Glutamatergic neuron (in vitro differentiated cells): Measurements from ENCODE around the gene FRRS1. TPM values are rescaled to one million over a fixed set of nuclear protein-coding genes. Genes with fewer than 3 reads are reported as not detected.

Experiments
- DNase-seq: peaks from one replicate; pipeline ENCODE4 v3.0.0; 2022
- H3K27ac Mint-ChIP-seq: one replicate; pipeline ENCODE4 v1.8.0; 2020; ENCODE audit warnings: mild to moderate bottlenecking, mixed read lengths, inconsistent platforms; ENCODE audit not compliant: unreplicated experiment
- H3K27me3 Mint-ChIP-seq: one replicate; pipeline ENCODE4 v1.8.0; 2020; ENCODE audit warnings: mild to moderate bottlenecking, moderate library complexity, mixed read lengths, inconsistent platforms; ENCODE audit not compliant: unreplicated experiment
- H3K36me3 Mint-ChIP-seq: one replicate; pipeline ENCODE4 v1.8.0; 2020; ENCODE audit warnings: mild to moderate bottlenecking, mixed read lengths, inconsistent platforms; ENCODE audit not compliant: unreplicated experiment
- H3K4me1 Mint-ChIP-seq: one replicate; pipeline ENCODE4 v1.8.0; 2020; ENCODE audit warnings: mild to moderate bottlenecking, low read depth, mixed read lengths, inconsistent platforms; ENCODE audit not compliant: unreplicated experiment
- H3K4me3 Mint-ChIP-seq: one replicate; pipeline ENCODE4 v1.8.0; 2020; ENCODE audit warnings: mild to moderate bottlenecking, mixed read lengths, inconsistent platforms; ENCODE audit not compliant: unreplicated experiment
- H3K9me3 Mint-ChIP-seq: one replicate; pipeline ENCODE4 v1.8.0; 2020; ENCODE audit warnings: mild to moderate bottlenecking, moderate library complexity, mixed read lengths, inconsistent platforms; ENCODE audit not compliant: unreplicated experiment
- total RNA-seq: library from RNA; stranded (reverse); fragmentation: NEBNext Ultra II Directional; extraction: Animal tissue kit (Norgen Biotek cat#: 25700); gene quantifications from one replicate; pipeline ENCODE4 v1.2.1, GENCODE V29; 2021; ENCODE audit not compliant: unreplicated experiment
- TF ChIP-seq, protein P1 (sequence below): fragments of 200-600 bp; sonication (generic); IDR thresholded peaks from one replicate; pipeline ENCODE4 v1.5.0; 2021; ENCODE audit not compliant: partially characterized antibody, unreplicated experiment

Gene FRRS1
- total RNA-seq, 1 donor from 2014 or later = 1.3 TPM

DNA sequence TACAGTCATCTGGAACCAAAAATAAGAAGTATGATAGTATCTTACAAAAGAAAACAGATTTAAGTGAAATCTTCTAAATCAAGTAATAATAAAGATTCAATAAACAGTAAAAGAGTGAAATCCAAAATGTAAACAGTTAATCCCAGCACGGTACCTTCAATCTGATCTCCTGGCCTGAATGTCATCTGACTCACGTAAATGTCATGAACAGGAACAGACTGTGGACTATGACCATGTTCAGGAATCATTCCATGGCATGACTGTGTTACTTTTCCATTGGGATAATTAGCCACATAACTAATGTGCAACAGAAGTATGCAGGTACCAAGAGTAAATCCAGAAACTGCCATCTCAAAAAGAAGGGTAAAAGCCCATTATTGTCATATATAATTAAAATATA lies 18.0 kb downstream of the FRRS1 start:
- no peaks in the 10 kb centered on the region for H3K36me3 Mint-ChIP-seq
- H3K27me3 Mint-ChIP-seq = no peaks in the 10 kb centered on the region
- no peaks in the 10 kb centered on the region for H3K4me1 Mint-ChIP-seq
- H3K4me3 Mint-ChIP-seq = no peak overlapping the region
- TF ChIP-seq, protein P1, sequence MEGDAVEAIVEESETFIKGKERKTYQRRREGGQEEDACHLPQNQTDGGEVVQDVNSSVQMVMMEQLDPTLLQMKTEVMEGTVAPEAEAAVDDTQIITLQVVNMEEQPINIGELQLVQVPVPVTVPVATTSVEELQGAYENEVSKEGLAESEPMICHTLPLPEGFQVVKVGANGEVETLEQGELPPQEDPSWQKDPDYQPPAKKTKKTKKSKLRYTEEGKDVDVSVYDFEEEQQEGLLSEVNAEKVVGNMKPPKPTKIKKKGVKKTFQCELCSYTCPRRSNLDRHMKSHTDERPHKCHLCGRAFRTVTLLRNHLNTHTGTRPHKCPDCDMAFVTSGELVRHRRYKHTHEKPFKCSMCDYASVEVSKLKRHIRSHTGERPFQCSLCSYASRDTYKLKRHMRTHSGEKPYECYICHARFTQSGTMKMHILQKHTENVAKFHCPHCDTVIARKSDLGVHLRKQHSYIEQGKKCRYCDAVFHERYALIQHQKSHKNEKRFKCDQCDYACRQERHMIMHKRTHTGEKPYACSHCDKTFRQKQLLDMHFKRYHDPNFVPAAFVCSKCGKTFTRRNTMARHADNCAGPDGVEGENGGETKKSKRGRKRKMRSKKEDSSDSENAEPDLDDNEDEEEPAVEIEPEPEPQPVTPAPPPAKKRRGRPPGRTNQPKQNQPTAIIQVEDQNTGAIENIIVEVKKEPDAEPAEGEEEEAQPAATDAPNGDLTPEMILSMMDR = no peak
- H3K9me3 Mint-ChIP-seq = no peaks in the 10 kb centered on the region
- no peak overlapping the region for H3K27ac Mint-ChIP-seq
- DNase-seq = no peak

GRCh38 chr1:99745684-99746083 lies 20.8 kb downstream of the FRRS1 start:
- TF ChIP-seq, protein P1 = no peak
- Mint-ChIP-seq H3K4me1 (no peaks in the 10 kb centered on the region), H3K27me3 (no peaks in the 10 kb centered on the region), H3K27ac (no peak overlapping the region), H3K36me3 (no peaks in the 10 kb centered on the region), H3K4me3 (no peak overlapping the region), H3K9me3 (no peaks in the 10 kb centered on the region)
- no peak for DNase-seq

DNA sequence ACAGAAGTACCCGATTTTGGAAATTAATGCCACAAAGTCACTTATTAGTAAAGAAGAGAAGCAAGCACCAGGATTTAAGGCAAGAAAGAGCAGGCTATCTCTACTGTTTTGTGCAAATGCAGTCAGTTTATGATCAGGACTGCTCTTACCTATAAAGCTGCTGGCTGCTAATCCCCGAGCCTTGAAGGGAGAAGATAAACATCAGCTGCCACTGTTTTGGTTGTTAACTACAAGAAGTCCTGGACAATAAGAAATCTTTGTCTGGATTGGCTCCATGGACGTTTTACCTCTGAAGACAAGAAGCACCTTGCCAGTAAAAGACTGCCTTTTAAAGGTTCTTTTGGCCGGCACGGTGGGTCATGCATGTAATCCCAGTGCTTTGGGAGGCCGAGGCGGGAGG lies 21.4 kb downstream of the FRRS1 start:
- Mint-ChIP-seq H3K36me3 (no peaks in the 10 kb centered on the region), H3K27ac (no peak overlapping the region), H3K4me1 (no peaks in the 10 kb centered on the region), H3K9me3 (no peaks in the 10 kb centered on the region), H3K27me3 (no peaks in the 10 kb centered on the region), H3K4me3 (no peak overlapping the region)
- DNase-seq = no peak
- TF ChIP-seq, protein P1 = no peak

DNA sequence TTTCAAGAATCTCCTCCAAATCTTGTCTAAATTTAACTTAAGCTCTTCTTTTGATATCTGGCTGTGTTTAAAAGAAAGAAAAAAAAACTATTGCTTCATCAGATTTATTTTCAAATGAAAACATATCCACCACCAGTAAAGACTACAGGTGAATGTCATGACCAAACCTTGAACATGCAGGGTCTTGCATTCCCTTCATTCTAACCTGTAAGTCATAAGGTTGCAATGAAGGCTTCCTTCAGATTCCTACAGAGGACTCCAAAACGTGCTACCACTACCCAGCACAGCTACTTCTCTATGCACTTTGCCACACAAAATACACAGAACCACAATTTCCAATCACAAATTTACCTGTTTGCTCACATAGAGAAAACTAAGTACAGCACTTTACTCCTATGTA lies 26.3 kb downstream of the FRRS1 start:
- no peaks in the 10 kb centered on the region for H3K9me3 Mint-ChIP-seq
- TF ChIP-seq, protein P1 = no peak
- no peaks in the 10 kb centered on the region for H3K36me3 Mint-ChIP-seq
- no peak overlapping the region for H3K4me3 Mint-ChIP-seq
- no peaks in the 10 kb centered on the region for H3K4me1 Mint-ChIP-seq
- H3K27me3 Mint-ChIP-seq = no peaks in the 10 kb centered on the region
- no peak for DNase-seq
- no peak overlapping the region for H3K27ac Mint-ChIP-seq

DNA sequence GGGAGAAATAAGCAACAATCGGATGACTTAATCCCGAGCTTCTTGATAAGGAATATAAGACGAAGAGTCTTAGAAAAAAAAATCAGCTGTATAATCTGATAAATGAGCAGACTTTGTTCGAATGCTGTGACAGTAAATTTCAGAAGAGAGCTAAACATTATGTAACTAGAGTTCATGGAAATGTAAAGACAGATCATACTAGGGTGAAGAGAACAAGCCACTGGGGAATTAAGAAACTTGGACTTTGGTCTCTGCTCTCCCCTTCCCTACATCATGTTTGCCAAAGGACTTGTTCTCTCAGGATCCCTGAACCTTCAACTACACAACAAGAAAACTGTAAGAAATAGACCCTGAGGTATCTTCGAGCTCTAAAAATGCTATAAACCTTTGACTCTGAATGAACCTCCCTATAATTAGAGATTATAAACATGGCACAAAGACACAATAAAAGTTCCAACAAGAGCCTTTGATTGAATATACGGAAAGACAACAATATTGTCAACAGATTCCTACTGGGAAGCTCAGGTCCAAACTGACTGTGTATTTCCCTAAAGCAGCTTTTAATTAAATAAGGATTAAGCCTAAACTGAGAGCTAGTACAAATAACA lies 27.5 kb downstream of the FRRS1 start:
- Mint-ChIP-seq H3K4me1 (no peaks in the 10 kb centered on the region), H3K27me3 (no peaks in the 10 kb centered on the region), H3K27ac (no peak overlapping the region), H3K9me3 (no peaks in the 10 kb centered on the region), H3K36me3 (no peaks in the 10 kb centered on the region), H3K4me3 (no peak overlapping the region)
- DNase-seq = no peak
- TF ChIP-seq, protein P1 = no peak
